NCI-H345 treated with DMSO at 0.1 percent for 48 hours (cell line): Measurements from ENCODE around the gene MDFIC.
"Not testable (repeated sequence)": the region's sequence is repeated elsewhere in the genome, so short reads cannot be mapped to it uniquely, and the experiment has no call there.

Experiments
- DNase-seq: peaks from one replicate; lab custom pipeline; 2025; ENCODE audit not compliant: unreplicated experiment; lab: John Stamatoyannopoulos, UW

MDFIC gene

GRCh38 chr7:114922026-114922651 is at the start of gene MDFIC:
TSS of gene MDFIC (plus strand) at chr7:114922094. CDS start at chr7:114923034, 940 bp downstream.
- DNase-seq, result peak; percentile 23

GRCh38 chr7:114874170-114874569 is 47.7 kb upstream of the MDFIC start:
- no peak for DNase-seq

- DNase-seq, result no peak
Measured at GRCh38 chr7:114875186-114875585, 46.7 kb upstream of the MDFIC start.

- DNase-seq, result no peak
Measured at GRCh38 chr7:114879554-114879953, 42.3 kb upstream of the MDFIC start.

- no peak for DNase-seq
Measured at GRCh38 chr7:114885836-114886235, 36.1 kb upstream of the MDFIC start.

GRCh38 chr7:114886241-114886640 is 35.7 kb upstream of the MDFIC start:
- DNase-seq, result no peak

- DNase-seq, result not testable (repeated sequence)
Measured at GRCh38 chr7:114889116-114889515, 32.8 kb upstream of the MDFIC start.

- no peak for DNase-seq
Measured at GRCh38 chr7:114889646-114890285, 32.1 kb upstream of the MDFIC start.

GRCh38 chr7:114890561-114890960 is 31.3 kb upstream of the MDFIC start:
- no peak for DNase-seq

- DNase-seq, result no peak
Measured at GRCh38 chr7:114900127-114900526, 21.8 kb upstream of the MDFIC start.

GRCh38 chr7:114901771-114902170 is 20.1 kb upstream of the MDFIC start:
- DNase-seq, result no peak

- no peak for DNase-seq
Measured at GRCh38 chr7:114903131-114903530, 18.8 kb upstream of the MDFIC start.

GRCh38 chr7:114910787-114911186 is 11.1 kb upstream of the MDFIC start:
- DNase-seq, result no peak

GRCh38 chr7:114911411-114911810 is 10.5 kb upstream of the MDFIC start:
- no peak for DNase-seq

GRCh38 chr7:114916261-114916892 is 5.5 kb upstream of the MDFIC start:
- no peak for DNase-seq

- DNase-seq, result no peak
Measured at GRCh38 chr7:114917211-114917839, 4.6 kb upstream of the MDFIC start.

GRCh38 chr7:114919587-114919986 is 2.3 kb upstream of the MDFIC start:
- no peak for DNase-seq

- no peak for DNase-seq
Measured at GRCh38 chr7:114921631-114922025, 266 bp upstream of the MDFIC start.

- DNase-seq, result no peak
Measured at GRCh38 chr7:114922652-114923402, 933 bp downstream of the MDFIC start.

GRCh38 chr7:114923403-114923713 is 1.5 kb downstream of the MDFIC start:
- DNase-seq, result no peak

GRCh38 chr7:114924038-114924712 is 2.3 kb downstream of the MDFIC start:
- DNase-seq, result no peak
